ENCODE measurements around the gene ERVW-1.

DNA sequence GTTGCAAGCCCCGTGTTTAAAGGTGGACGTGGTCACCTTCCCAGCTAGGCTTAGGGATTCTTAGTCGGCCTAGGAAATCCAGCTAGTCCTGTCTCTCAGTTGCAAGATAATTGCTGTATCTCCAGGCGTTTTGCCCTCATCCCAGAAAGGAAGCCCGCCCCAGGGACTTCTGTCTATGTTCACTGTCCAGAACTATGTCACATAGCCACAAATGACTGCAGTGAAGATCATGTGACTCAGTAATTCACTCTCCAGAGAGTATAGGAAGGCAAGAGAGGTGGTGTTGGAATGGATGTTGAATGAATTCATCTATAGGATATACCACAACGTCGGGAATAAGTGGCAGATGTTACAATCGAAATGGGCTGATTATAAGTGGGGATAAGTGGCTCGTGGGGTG lies 349 bp upstream of the ERVW-1 start:
- TF ChIP-seq POLR2AphosphoS5 (IDR thresholded peaks at IDR 0.05; ENCODE audit: borderline replicate concordance, low read depth, low read length) (no peak), EZH2 (IDR thresholded peaks at IDR 0.05) (no peak)

All from SK-N-MC (cell line).